ENCODE measurements around the gene IMMP2L.
"Not testable (repeated sequence)": the region's sequence is repeated elsewhere in the genome, so short reads cannot be mapped to it uniquely, and the experiment has no call there.

Gene IMMP2L

GRCh38 chr7:111329367-111330234, 232.7 kb downstream of the IMMP2L start:
- DNase-seq (ENCODE audit: low read depth) = peak; percentile 18

- no peak for DNase-seq (ENCODE audit: low read depth)
Observed at GRCh38 chr7:111328487-111328886, 233.8 kb downstream of the IMMP2L start.

GRCh38 chr7:111324776-111325175, 237.5 kb downstream of the IMMP2L start:
- DNase-seq (ENCODE audit: low read depth) = no peak

GRCh38 chr7:111324228-111324627, 238.1 kb downstream of the IMMP2L start:
- no peak for DNase-seq (ENCODE audit: low read depth)

GRCh38 chr7:111323670-111324069, 238.6 kb downstream of the IMMP2L start:
- not testable (repeated sequence) for DNase-seq (ENCODE audit: low read depth)

GRCh38 chr7:111320133-111320532, 242.2 kb downstream of the IMMP2L start:
- DNase-seq (ENCODE audit: low read depth) = no peak

GRCh38 chr7:111312966-111313365, 249.3 kb downstream of the IMMP2L start:
- peak; percentile 15 for DNase-seq (ENCODE audit: low read depth)

GRCh38 chr7:111308691-111309090, 253.6 kb downstream of the IMMP2L start:
- no peak for DNase-seq (ENCODE audit: low read depth)

- peak; percentile 5 for DNase-seq (ENCODE audit: low read depth)
Observed at GRCh38 chr7:111301891-111302290, 260.4 kb downstream of the IMMP2L start.

GRCh38 chr7:111294494-111294893, 267.8 kb downstream of the IMMP2L start:
- no peak for DNase-seq (ENCODE audit: low read depth)

GRCh38 chr7:111292026-111292470, 270.2 kb downstream of the IMMP2L start:
- DNase-seq (ENCODE audit: low read depth) = peak; percentile 27

- no peak for DNase-seq (ENCODE audit: low read depth)
Observed at GRCh38 chr7:111290982-111291381, 271.3 kb downstream of the IMMP2L start.

GRCh38 chr7:111290419-111290818, 271.9 kb downstream of the IMMP2L start:
- DNase-seq (ENCODE audit: low read depth) = no peak

- not testable (repeated sequence) for DNase-seq (ENCODE audit: low read depth)
Observed at GRCh38 chr7:111288441-111288840, 273.9 kb downstream of the IMMP2L start.

- DNase-seq (ENCODE audit: low read depth) = no peak
Observed at GRCh38 chr7:111282626-111283025, 279.7 kb downstream of the IMMP2L start.

GRCh38 chr7:111274857-111275256, 287.4 kb downstream of the IMMP2L start:
- peak; percentile 28 for DNase-seq (ENCODE audit: low read depth)

- no peak for DNase-seq (ENCODE audit: low read depth)
Observed at GRCh38 chr7:111272092-111272491, 290.2 kb downstream of the IMMP2L start.

- not testable (repeated sequence) for DNase-seq (ENCODE audit: low read depth)
Observed at GRCh38 chr7:111270794-111271193, 291.5 kb downstream of the IMMP2L start.

- no peak for DNase-seq (ENCODE audit: low read depth)
Observed at GRCh38 chr7:111268941-111269340, 293.4 kb downstream of the IMMP2L start.

- DNase-seq (ENCODE audit: low read depth) = peak; percentile 89
Observed at GRCh38 chr7:111266613-111267012, 295.7 kb downstream of the IMMP2L start.

- peak; percentile 16 for DNase-seq (ENCODE audit: low read depth)
Observed at GRCh38 chr7:111265394-111265793, 296.9 kb downstream of the IMMP2L start.

GRCh38 chr7:111264981-111265380, 297.3 kb downstream of the IMMP2L start:
- no peak for DNase-seq (ENCODE audit: low read depth)

GRCh38 chr7:111264111-111264868, 298.0 kb downstream of the IMMP2L start:
- no peak for DNase-seq (ENCODE audit: low read depth)
